ENCODE measurements around the gene GABARAPL2.
A peak's percentile ranks its signal among the peaks of the same experiment; 100 is the strongest.

GABARAPL2 gene

DNA sequence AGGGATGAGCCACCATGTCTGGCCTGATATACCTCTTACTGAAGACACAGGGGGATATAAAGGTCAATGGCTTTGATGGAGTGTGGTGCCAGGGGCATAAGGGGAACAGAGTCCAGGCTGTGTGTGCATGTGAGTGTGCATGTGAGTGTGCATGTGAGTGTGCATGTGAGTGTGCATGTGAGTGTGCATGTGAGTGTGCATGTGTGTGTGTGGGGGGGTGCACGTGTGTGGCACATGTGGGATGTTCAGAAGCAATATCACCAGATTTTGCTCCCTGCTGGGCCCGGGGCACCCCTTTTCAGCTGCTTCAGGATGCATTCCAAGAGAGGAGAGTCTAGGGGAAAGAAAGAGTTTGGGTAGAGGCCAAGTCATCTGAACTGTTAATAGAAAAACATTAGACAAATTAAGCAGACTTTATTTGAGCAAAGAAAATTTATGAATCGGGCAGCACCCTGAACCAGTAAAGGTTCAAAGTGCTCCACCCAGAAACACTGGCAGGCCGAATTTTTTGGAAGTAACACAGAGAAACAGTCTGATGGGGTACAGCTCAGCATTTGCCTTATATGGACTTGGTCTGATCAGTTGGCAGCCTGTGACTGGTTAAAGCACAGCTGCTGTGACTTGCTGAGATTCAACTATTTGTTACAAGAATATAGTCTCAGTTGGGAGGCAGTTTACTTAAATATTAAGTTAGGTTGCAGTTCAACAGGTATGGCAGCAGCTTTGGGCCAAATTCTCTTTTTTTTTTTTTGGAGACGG lies 40.0 kb upstream of the GABARAPL2 start:
- POLR2A ChIA-PET: no interaction called here

More for the DNA sequence above, 40.0 kb upstream of the GABARAPL2 start:
- CTCF ChIA-PET: no interaction called here
- Histone ChIP-seq H3K27ac (ENCODE audit: extremely low read depth, low read depth, low read length) (no peak overlapping the region), H3K9me3 (ENCODE audit: control insufficient read depth, insufficient read depth, low read depth, low read length) (no peaks in the 10 kb centered on the region), H3K4me1 (ENCODE audit: control insufficient read depth, insufficient read depth, low read length) (no peaks in the 10 kb centered on the region), H3K36me3 (ENCODE audit: control insufficient read depth in 2 of 2, insufficient read depth in 1 of 2, low read length in 2 of 2) (no peaks in the 10 kb centered on the region), H3K4me3 (ENCODE audit: low read depth, low read length) (no peak overlapping the region)
- TF ChIP-seq ZNF561 (tag by site-specific recombination; IDR thresholded peaks at IDR 0.05; ENCODE audit: borderline replicate concordance): no peak
- TF ChIP-seq, protein P1, sequence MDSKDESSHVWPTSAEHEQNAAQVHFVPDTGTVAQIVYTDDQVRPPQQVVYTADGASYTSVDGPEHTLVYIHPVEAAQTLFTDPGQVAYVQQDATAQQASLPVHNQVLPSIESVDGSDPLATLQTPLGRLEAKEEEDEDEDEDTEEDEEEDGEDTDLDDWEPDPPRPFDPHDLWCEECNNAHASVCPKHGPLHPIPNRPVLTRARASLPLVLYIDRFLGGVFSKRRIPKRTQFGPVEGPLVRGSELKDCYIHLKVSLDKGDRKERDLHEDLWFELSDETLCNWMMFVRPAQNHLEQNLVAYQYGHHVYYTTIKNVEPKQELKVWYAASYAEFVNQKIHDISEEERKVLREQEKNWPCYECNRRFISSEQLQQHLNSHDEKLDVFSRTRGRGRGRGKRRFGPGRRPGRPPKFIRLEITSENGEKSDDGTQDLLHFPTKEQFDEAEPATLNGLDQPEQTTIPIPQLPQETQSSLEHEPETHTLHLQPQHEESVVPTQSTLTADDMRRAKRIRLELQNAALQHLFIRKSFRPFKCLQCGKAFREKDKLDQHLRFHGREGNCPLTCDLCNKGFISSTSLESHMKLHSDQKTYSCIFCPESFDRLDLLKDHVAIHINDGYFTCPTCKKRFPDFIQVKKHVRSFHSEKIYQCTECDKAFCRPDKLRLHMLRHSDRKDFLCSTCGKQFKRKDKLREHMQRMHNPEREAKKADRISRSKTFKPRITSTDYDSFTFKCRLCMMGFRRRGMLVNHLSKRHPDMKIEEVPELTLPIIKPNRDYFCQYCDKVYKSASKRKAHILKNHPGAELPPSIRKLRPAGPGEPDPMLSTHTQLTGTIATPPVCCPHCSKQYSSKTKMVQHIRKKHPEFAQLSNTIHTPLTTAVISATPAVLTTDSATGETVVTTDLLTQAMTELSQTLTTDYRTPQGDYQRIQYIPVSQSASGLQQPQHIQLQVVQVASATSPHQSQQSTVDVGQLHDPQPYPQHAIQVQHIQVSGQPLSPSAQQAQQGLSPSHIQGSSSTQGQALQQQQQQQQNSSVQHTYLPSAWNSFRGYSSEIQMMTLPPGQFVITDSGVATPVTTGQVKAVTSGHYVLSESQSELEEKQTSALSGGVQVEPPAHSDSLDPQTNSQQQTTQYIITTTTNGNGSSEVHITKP (tag by site-specific recombination; IDR thresholded peaks at IDR 0.05): no peak
- no peak for TF ChIP-seq ZNF112 (tag by site-specific recombination; IDR thresholded peaks at IDR 0.05)
- TF ChIP-seq ZNF664 (tag by site-specific recombination; IDR thresholded peaks at IDR 0.05): no peak
- no peak for TF ChIP-seq ZNF626 (tag by site-specific recombination; IDR thresholded peaks at IDR 0.05)
- TF ChIP-seq, protein P2, sequence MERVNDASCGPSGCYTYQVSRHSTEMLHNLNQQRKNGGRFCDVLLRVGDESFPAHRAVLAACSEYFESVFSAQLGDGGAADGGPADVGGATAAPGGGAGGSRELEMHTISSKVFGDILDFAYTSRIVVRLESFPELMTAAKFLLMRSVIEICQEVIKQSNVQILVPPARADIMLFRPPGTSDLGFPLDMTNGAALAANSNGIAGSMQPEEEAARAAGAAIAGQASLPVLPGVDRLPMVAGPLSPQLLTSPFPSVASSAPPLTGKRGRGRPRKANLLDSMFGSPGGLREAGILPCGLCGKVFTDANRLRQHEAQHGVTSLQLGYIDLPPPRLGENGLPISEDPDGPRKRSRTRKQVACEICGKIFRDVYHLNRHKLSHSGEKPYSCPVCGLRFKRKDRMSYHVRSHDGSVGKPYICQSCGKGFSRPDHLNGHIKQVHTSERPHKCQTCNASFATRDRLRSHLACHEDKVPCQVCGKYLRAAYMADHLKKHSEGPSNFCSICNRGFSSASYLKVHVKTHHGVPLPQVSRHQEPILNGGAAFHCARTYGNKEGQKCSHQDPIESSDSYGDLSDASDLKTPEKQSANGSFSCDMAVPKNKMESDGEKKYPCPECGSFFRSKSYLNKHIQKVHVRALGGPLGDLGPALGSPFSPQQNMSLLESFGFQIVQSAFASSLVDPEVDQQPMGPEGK (tag by site-specific recombination; IDR thresholded peaks at IDR 0.05): no peak
- TF ChIP-seq, protein P3, sequence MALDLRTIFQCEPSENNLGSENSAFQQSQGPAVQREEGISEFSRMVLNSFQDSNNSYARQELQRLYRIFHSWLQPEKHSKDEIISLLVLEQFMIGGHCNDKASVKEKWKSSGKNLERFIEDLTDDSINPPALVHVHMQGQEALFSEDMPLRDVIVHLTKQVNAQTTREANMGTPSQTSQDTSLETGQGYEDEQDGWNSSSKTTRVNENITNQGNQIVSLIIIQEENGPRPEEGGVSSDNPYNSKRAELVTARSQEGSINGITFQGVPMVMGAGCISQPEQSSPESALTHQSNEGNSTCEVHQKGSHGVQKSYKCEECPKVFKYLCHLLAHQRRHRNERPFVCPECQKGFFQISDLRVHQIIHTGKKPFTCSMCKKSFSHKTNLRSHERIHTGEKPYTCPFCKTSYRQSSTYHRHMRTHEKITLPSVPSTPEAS (tag by site-specific recombination; IDR thresholded peaks at IDR 0.05): no peak
- TF ChIP-seq ZNF596 (tag by site-specific recombination; IDR thresholded peaks at IDR 0.05): no peak
- TF ChIP-seq, protein P4, sequence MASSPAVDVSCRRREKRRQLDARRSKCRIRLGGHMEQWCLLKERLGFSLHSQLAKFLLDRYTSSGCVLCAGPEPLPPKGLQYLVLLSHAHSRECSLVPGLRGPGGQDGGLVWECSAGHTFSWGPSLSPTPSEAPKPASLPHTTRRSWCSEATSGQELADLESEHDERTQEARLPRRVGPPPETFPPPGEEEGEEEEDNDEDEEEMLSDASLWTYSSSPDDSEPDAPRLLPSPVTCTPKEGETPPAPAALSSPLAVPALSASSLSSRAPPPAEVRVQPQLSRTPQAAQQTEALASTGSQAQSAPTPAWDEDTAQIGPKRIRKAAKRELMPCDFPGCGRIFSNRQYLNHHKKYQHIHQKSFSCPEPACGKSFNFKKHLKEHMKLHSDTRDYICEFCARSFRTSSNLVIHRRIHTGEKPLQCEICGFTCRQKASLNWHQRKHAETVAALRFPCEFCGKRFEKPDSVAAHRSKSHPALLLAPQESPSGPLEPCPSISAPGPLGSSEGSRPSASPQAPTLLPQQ (tag by site-specific recombination; IDR thresholded peaks at IDR 0.05): no peak
- TF ChIP-seq ZNF549 (tag by site-specific recombination; IDR thresholded peaks at IDR 0.05): peak; percentile 97
- TF ChIP-seq ZNF404 (tag by site-specific recombination; IDR thresholded peaks at IDR 0.05): no peak
- TF ChIP-seq, protein P5, sequence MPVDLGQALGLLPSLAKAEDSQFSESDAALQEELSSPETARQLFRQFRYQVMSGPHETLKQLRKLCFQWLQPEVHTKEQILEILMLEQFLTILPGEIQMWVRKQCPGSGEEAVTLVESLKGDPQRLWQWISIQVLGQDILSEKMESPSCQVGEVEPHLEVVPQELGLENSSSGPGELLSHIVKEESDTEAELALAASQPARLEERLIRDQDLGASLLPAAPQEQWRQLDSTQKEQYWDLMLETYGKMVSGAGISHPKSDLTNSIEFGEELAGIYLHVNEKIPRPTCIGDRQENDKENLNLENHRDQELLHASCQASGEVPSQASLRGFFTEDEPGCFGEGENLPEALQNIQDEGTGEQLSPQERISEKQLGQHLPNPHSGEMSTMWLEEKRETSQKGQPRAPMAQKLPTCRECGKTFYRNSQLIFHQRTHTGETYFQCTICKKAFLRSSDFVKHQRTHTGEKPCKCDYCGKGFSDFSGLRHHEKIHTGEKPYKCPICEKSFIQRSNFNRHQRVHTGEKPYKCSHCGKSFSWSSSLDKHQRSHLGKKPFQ (tag by site-specific recombination; IDR thresholded peaks at IDR 0.05): no peak
- TF ChIP-seq ZNF23 (tag by site-specific recombination; IDR thresholded peaks at IDR 0.05; ENCODE audit: borderline replicate concordance): no peak
- TF ChIP-seq, protein P6, sequence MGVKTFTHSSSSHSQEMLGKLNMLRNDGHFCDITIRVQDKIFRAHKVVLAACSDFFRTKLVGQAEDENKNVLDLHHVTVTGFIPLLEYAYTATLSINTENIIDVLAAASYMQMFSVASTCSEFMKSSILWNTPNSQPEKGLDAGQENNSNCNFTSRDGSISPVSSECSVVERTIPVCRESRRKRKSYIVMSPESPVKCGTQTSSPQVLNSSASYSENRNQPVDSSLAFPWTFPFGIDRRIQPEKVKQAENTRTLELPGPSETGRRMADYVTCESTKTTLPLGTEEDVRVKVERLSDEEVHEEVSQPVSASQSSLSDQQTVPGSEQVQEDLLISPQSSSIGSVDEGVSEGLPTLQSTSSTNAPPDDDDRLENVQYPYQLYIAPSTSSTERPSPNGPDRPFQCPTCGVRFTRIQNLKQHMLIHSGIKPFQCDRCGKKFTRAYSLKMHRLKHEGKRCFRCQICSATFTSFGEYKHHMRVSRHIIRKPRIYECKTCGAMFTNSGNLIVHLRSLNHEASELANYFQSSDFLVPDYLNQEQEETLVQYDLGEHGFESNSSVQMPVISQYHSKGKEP (tag by site-specific recombination; IDR thresholded peaks at IDR 0.05): no peak
- TF ChIP-seq, protein P7, sequence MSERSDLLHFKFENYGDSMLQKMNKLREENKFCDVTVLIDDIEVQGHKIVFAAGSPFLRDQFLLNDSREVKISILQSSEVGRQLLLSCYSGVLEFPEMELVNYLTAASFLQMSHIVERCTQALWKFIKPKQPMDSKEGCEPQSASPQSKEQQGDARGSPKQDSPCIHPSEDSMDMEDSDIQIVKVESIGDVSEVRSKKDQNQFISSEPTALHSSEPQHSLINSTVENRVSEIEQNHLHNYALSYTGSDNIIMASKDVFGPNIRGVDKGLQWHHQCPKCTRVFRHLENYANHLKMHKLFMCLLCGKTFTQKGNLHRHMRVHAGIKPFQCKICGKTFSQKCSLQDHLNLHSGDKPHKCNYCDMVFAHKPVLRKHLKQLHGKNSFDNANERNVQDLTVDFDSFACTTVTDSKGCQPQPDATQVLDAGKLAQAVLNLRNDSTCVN (tag by site-specific recombination; optimal IDR thresholded peaks at IDR 0.05): peak; percentile 46
- no peak for TF ChIP-seq ZNF830 (tag by site-specific recombination; IDR thresholded peaks at IDR 0.05; ENCODE audit: low read depth)

All from HEK293 (cell line).